Measurements from ENCODE around the gene AFF3.

DNA sequence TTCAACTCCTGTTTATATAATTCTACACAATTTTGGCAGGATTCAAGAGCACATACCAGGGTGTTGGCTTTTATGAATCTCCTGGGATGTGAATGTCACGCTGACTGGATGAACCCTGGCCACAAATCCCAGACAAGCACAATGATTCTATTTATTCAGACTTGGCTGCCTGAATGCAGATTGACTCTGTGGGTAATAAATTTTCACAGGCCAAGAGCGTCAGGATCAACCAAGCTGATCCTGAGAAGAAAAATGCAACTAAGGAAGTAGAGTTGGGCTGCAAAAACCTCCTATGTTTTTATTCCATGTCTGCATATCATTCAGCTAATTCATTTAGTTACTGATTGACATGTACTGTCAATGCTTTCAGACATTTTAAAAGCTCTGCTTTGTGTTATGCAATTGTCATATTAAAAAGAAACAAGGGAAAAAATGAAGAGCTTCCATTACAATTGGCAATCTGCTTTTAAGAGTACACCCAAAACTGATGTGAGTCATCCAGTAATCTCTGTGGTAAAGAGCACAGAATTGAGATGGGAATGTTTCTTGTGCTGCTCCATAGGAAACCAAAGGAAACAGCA lies 479.5 kb downstream of the AFF3 start:
- TF ChIP-seq POLR2A (IDR thresholded peaks at IDR 0.05; ENCODE audit: low read depth, low read length) (no peak), POLR2AphosphoS5 (IDR thresholded peaks at IDR 0.05; ENCODE audit: insufficient read depth, low read depth, low read length) (no peak), EZH2 (IDR thresholded peaks at IDR 0.05; ENCODE audit: borderline replicate concordance, low read depth, low read length, severe bottlenecking) (no peak), MYC (IDR thresholded peaks at IDR 0.05; ENCODE audit: low read depth, low read length) (no peak), JUN (IDR thresholded peaks at IDR 0.05; ENCODE audit: borderline replicate concordance, insufficient read depth, insufficient read length, low read depth) (no peak), FOS (IDR thresholded peaks at IDR 0.05; ENCODE audit: borderline replicate concordance, insufficient read depth, low read length) (no peak), GATA2 (IDR thresholded peaks at IDR 0.05; ENCODE audit: insufficient read depth, insufficient read length, low read depth, low read length) (no peak), MAX (IDR thresholded peaks at IDR 0.05; ENCODE audit: insufficient read depth, insufficient read length) (no peak)
- TF ChIP-seq, protein P1, sequence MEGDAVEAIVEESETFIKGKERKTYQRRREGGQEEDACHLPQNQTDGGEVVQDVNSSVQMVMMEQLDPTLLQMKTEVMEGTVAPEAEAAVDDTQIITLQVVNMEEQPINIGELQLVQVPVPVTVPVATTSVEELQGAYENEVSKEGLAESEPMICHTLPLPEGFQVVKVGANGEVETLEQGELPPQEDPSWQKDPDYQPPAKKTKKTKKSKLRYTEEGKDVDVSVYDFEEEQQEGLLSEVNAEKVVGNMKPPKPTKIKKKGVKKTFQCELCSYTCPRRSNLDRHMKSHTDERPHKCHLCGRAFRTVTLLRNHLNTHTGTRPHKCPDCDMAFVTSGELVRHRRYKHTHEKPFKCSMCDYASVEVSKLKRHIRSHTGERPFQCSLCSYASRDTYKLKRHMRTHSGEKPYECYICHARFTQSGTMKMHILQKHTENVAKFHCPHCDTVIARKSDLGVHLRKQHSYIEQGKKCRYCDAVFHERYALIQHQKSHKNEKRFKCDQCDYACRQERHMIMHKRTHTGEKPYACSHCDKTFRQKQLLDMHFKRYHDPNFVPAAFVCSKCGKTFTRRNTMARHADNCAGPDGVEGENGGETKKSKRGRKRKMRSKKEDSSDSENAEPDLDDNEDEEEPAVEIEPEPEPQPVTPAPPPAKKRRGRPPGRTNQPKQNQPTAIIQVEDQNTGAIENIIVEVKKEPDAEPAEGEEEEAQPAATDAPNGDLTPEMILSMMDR (IDR thresholded peaks at IDR 0.05; ENCODE audit: extremely low read depth in 1 of 2, insufficient read depth in 1 of 2, low read depth in 1 of 2, low read length in 2 of 2) = no peak
